Liver (tissue), 9 donors: Measurements from ENCODE around the gene GNLY. TPM values are rescaled to one million over a fixed set of nuclear protein-coding genes. Genes with fewer than 3 reads are reported as not detected.

ENCODE experiments used
- DNase-seq: peaks from one replicate; pipeline ENCODE4 v3.0.0-alpha.2; 2017; ENCODE audit warnings: low spot score
- H3K27ac ChIP-seq, 2 donors: one replicate each; pipeline ENCODE4 v1.7.0; 2013; ENCODE audit warnings: inconsistent platforms in 2 of 2, low read length in 2 of 2, control low read depth in 1 of 2, low read depth in 1 of 2, mild to moderate bottlenecking in 1 of 2
- H3K27me3 ChIP-seq, 4 donors: one replicate each; pipeline versions ENCODE4 v1.6.1 to v1.7.0; 2013; ENCODE audit warnings: low read length in 3 of 4, inconsistent platforms in 1 of 4, mild to moderate bottlenecking in 1 of 4, moderate library complexity in 1 of 4; ENCODE audit not compliant: control insufficient read depth in 4 of 4, insufficient read depth in 4 of 4
- H3K36me3 ChIP-seq, 4 donors: one replicate each; pipeline versions ENCODE4 v1.6.1 to v1.7.0; 2013; ENCODE audit warnings: low read length in 3 of 4, mild to moderate bottlenecking in 3 of 4, low read depth in 1 of 4, moderate library complexity in 1 of 4; ENCODE audit not compliant: control insufficient read depth in 4 of 4, insufficient read depth in 3 of 4
- H3K4me1 ChIP-seq, 4 donors: one replicate each; pipeline versions ENCODE4 v1.6.1 to v1.7.0; 2013; ENCODE audit warnings: low read length in 3 of 4, mild to moderate bottlenecking in 3 of 4, moderate library complexity in 1 of 4; ENCODE audit not compliant: control insufficient read depth in 4 of 4, insufficient read depth in 4 of 4
- H3K4me3 ChIP-seq, 3 donors: one replicate each; pipeline versions ENCODE4 v1.6.1 to v1.7.0; 2013; ENCODE audit warnings: low read length in 3 of 3, control low read depth in 1 of 3, low read depth in 1 of 3, mild to moderate bottlenecking in 1 of 3
- H3K9ac ChIP-seq, 2 donors: one replicate each; pipeline ENCODE4 v1.7.0; 2013; ENCODE audit warnings: low read length in 2 of 2, mild to moderate bottlenecking in 2 of 2, moderate library complexity in 2 of 2, control low read depth in 1 of 2, low read depth in 1 of 2
- H3K9me3 ChIP-seq, 4 donors: one replicate each; pipeline versions ENCODE4 v1.6.1 to v1.7.0; 2013; ENCODE audit warnings: low read length in 3 of 4; ENCODE audit not compliant: control insufficient read depth in 4 of 4
- EGR1 ChIP-seq, 2 donors: IDR thresholded peaks; 2 replicates each; pipeline ENCODE4 v1.6.1; 2016 to 2018; ENCODE audit warnings: antibody characterized with exemption in 2 of 2, low read depth in 2 of 2
- FOXA1 ChIP-seq: IDR thresholded peaks from 2 replicates; pipeline ENCODE4 v1.6.1; 2016; ENCODE audit warnings: antibody characterized with exemption
- FOXA2 ChIP-seq: IDR thresholded peaks from 2 replicates; pipeline ENCODE4 v1.6.1; 2016; ENCODE audit warnings: antibody characterized with exemption
- GABPA ChIP-seq, 2 donors: IDR thresholded peaks in 1 of 2; conservative IDR thresholded peaks in 1 of 2; 2 replicates each; pipeline ENCODE4 v1.6.1; 2016; ENCODE audit warnings: antibody characterized with exemption in 2 of 2, mild to moderate bottlenecking in 1 of 2, moderate library complexity in 1 of 2
- HNF4A ChIP-seq, 2 donors: conservative IDR thresholded peaks; 2 replicates each; pipeline ENCODE4 v1.6.1; 2016; ENCODE audit warnings: antibody characterized with exemption in 2 of 2, mild to moderate bottlenecking in 2 of 2
- HNF4G ChIP-seq: IDR thresholded peaks from 2 replicates; pipeline ENCODE4 v1.6.1; 2016; ENCODE audit warnings: antibody characterized with exemption
- JUND ChIP-seq, 2 donors: IDR thresholded peaks; 2 replicates each; pipeline ENCODE4 v1.6.1; 2016; ENCODE audit warnings: antibody characterized with exemption in 2 of 2
- NR2F2 ChIP-seq: IDR thresholded peaks from 2 replicates; pipeline ENCODE4 v1.6.1; 2016; ENCODE audit warnings: antibody characterized with exemption
- RAD21 ChIP-seq, 2 donors: IDR thresholded peaks; 2 replicates each; pipeline ENCODE4 v1.6.1; 2016; ENCODE audit warnings: antibody characterized with exemption in 2 of 2, mild to moderate bottlenecking in 2 of 2
- RXRA ChIP-seq, 2 donors: IDR thresholded peaks; 2 replicates each; pipeline ENCODE4 v1.6.1; 2017 to 2018; ENCODE audit warnings: antibody characterized with exemption in 2 of 2, mild to moderate bottlenecking in 1 of 2
- SP1 ChIP-seq: IDR thresholded peaks from 2 replicates; pipeline ENCODE4 v1.6.1; 2018; ENCODE audit warnings: antibody characterized with exemption, mild to moderate bottlenecking
- TAF1 ChIP-seq: conservative IDR thresholded peaks from 2 replicates; pipeline ENCODE4 v1.6.1; 2016; ENCODE audit warnings: antibody characterized with exemption, mild to moderate bottlenecking
- YY1 ChIP-seq: IDR thresholded peaks from 2 replicates; pipeline ENCODE4 v1.6.1; 2016; ENCODE audit warnings: antibody characterized with exemption, mild to moderate bottlenecking
- WGBS: extraction: QIAGEN DNeasy Blood & Tissue Kit; methylation state at CpG from one replicate; pipeline ENCODE4 v1.1.7; 2013; 5-methylcytosine and 5-hydroxymethylcytosine counted together
- polyA plus RNA-seq, 2 donors: library from polyadenylated mRNA; stranded (reverse) in 1 of 2; unstranded in 1 of 2; fragments of 200-250 nt in 1 of 2; fragments of >200 nt in 1 of 2; fragmentation: Nextera tagmentation in 1 of 2; extraction: Ambion mirVana in 1 of 2; gene quantifications; one replicate each; pipeline versions ENCODE4 v1.2.1 to v1.2.3, GENCODE V29; 2013 to 2015
- total RNA-seq, 2 donors: library from RNA; depleted of rRNA; stranded (reverse); fragments of >200 nt; gene quantifications; one replicate each; pipeline ENCODE4 v1.2.3, GENCODE V29; 2014
- TF ChIP-seq, protein P1 (sequence below): IDR thresholded peaks from 2 replicates; pipeline ENCODE4 v1.6.1; 2016; ENCODE audit warnings: antibody characterized with exemption
- TF ChIP-seq, protein P2 (sequence below): IDR thresholded peaks from 2 replicates; pipeline ENCODE4 v1.6.1; 2016; ENCODE audit warnings: antibody characterized with exemption
- TF ChIP-seq, protein P3 (sequence below): IDR thresholded peaks from 2 replicates; pipeline ENCODE4 v1.6.1; 2016; ENCODE audit warnings: antibody characterized with exemption, mild to moderate bottlenecking
- TF ChIP-seq, protein P4 (sequence below): fragments of 150-350 bp; IDR thresholded peaks from 2 replicates; pipeline ENCODE4 v1.5.1; 2017; ENCODE audit warnings: improper control_type of control experiment, low read depth, low read length; ENCODE audit not compliant: missing input control
- TF ChIP-seq, protein P5 (sequence below): IDR thresholded peaks from 2 replicates; pipeline ENCODE4 v1.6.1; 2016; ENCODE audit warnings: antibody characterized with exemption
- donor health status: healthy.
- donor health status: healthy.
- donor health status: healthy.
- donor health status: healthy.
- donor health status: healthy.

Gene GNLY
- total and polyA plus RNA-seq, 4 donors = 0.75 to 4.8 (median 1.3) TPM; not detected in 1

DNA sequence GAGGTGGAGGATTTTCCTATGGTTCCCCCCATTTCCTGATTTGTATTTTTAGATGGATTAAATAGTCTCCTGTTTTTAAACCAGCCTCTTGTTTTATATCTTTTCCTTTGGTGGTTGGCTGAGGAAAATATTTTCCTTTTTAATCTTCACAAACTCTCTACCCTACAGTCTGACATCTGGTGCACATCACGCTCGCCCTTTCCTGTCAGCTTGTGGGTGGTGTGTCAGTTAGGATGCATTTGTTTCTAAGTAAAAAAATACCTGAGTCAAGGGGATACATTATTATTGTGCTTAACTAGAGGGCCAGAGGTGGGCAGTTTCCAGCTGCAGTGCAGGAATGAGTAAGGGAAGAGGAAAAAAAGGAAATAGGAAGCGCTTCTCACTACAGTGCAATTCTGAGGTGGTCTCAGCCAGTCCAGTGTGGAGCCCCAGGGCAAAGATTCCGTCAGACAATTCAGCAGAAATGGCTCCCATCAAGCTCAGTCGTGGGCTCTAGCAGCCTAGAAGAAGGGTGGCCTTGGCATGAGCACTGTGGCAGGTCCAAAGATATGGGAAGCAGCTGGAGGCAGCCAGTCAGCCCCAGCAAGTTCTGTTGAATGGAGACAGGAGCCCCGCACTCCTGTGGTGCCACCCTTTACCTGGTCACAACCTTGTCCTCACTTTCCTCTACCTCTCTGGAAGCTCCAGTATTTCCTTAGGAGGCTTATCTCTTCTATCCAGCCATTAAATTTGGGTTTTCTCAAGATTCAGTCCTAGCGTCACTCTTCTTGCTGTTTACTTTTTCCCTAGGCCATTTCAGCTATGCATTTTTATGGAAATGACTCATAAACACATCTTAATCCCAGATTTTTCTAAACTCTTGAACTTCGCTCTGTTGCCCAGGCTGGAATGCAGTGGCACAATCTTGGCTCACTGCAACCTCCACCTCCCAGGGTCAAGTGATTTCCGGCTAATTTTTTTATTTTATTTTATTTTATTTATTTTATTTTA, 44.7 kb upstream of the GNLY start:
- Histone ChIP-seq H3K27me3 (no peaks in the 10 kb centered on the region), H3K9ac (no peak overlapping the region), H3K9me3 (no peaks in the 10 kb centered on the region), H3K27ac (no peak overlapping the region), H3K4me3 (no peak overlapping the region), H3K36me3 (peaks cover 14 to 63% (median 55%) of the 10 kb centered on the region in 4 donors), H3K4me1 (no peaks in the 10 kb centered on the region)
- no peak for DNase-seq
- TF ChIP-seq JUND (IDR thresholded peaks at IDR 0.05) = no peak
- TF ChIP-seq, protein P1, sequence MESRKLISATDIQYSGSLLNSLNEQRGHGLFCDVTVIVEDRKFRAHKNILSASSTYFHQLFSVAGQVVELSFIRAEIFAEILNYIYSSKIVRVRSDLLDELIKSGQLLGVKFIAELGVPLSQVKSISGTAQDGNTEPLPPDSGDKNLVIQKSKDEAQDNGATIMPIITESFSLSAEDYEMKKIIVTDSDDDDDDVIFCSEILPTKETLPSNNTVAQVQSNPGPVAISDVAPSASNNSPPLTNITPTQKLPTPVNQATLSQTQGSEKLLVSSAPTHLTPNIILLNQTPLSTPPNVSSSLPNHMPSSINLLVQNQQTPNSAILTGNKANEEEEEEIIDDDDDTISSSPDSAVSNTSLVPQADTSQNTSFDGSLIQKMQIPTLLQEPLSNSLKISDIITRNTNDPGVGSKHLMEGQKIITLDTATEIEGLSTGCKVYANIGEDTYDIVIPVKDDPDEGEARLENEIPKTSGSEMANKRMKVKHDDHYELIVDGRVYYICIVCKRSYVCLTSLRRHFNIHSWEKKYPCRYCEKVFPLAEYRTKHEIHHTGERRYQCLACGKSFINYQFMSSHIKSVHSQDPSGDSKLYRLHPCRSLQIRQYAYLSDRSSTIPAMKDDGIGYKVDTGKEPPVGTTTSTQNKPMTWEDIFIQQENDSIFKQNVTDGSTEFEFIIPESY = no peak
- TF ChIP-seq RXRA (IDR thresholded peaks at IDR 0.05) = no peak
- TF ChIP-seq YY1 = no peak
- no peak for TF ChIP-seq NR2F2
- TF ChIP-seq GABPA (IDR thresholded peaks at IDR 0.05 in 1 of 2, conservative IDR thresholded peaks at IDR 0.05 in 1 of 2) = no peak
- TF ChIP-seq, protein P2, sequence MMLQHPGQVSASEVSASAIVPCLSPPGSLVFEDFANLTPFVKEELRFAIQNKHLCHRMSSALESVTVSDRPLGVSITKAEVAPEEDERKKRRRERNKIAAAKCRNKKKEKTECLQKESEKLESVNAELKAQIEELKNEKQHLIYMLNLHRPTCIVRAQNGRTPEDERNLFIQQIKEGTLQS = no peak
- TF ChIP-seq RAD21 (IDR thresholded peaks at IDR 0.05) = no peak
- TF ChIP-seq, protein P3, sequence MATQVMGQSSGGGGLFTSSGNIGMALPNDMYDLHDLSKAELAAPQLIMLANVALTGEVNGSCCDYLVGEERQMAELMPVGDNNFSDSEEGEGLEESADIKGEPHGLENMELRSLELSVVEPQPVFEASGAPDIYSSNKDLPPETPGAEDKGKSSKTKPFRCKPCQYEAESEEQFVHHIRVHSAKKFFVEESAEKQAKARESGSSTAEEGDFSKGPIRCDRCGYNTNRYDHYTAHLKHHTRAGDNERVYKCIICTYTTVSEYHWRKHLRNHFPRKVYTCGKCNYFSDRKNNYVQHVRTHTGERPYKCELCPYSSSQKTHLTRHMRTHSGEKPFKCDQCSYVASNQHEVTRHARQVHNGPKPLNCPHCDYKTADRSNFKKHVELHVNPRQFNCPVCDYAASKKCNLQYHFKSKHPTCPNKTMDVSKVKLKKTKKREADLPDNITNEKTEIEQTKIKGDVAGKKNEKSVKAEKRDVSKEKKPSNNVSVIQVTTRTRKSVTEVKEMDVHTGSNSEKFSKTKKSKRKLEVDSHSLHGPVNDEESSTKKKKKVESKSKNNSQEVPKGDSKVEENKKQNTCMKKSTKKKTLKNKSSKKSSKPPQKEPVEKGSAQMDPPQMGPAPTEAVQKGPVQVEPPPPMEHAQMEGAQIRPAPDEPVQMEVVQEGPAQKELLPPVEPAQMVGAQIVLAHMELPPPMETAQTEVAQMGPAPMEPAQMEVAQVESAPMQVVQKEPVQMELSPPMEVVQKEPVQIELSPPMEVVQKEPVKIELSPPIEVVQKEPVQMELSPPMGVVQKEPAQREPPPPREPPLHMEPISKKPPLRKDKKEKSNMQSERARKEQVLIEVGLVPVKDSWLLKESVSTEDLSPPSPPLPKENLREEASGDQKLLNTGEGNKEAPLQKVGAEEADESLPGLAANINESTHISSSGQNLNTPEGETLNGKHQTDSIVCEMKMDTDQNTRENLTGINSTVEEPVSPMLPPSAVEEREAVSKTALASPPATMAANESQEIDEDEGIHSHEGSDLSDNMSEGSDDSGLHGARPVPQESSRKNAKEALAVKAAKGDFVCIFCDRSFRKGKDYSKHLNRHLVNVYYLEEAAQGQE = no peak
- no peak for TF ChIP-seq TAF1
- TF ChIP-seq EGR1 (IDR thresholded peaks at IDR 0.05; ENCODE audit: low read depth in 2 of 2) = no peak
- no peak for TF ChIP-seq SP1
- no peak for TF ChIP-seq HNF4A (conservative IDR thresholded peaks at IDR 0.05)
- TF ChIP-seq FOXA1 = no peak
- TF ChIP-seq, protein P4, sequence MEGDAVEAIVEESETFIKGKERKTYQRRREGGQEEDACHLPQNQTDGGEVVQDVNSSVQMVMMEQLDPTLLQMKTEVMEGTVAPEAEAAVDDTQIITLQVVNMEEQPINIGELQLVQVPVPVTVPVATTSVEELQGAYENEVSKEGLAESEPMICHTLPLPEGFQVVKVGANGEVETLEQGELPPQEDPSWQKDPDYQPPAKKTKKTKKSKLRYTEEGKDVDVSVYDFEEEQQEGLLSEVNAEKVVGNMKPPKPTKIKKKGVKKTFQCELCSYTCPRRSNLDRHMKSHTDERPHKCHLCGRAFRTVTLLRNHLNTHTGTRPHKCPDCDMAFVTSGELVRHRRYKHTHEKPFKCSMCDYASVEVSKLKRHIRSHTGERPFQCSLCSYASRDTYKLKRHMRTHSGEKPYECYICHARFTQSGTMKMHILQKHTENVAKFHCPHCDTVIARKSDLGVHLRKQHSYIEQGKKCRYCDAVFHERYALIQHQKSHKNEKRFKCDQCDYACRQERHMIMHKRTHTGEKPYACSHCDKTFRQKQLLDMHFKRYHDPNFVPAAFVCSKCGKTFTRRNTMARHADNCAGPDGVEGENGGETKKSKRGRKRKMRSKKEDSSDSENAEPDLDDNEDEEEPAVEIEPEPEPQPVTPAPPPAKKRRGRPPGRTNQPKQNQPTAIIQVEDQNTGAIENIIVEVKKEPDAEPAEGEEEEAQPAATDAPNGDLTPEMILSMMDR = no peak
- TF ChIP-seq FOXA2 = no peak
- TF ChIP-seq, protein P5, sequence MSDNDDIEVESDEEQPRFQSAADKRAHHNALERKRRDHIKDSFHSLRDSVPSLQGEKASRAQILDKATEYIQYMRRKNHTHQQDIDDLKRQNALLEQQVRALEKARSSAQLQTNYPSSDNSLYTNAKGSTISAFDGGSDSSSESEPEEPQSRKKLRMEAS = no peak
- no peak for TF ChIP-seq HNF4G
- WGBS = 92% methylated on average over 9 of the region's 9 CpGs
